Endothelial cell of hepatic sinusoid (primary cell): ENCODE measurements around the gene CATSPER1.

Experiments
- in situ Hi-C: cut with HindIII; loops from 2 replicates; pipeline ENCODE4 v1.10.0; 2017; ENCODE audit warnings: low sequenced_read_pairs

The CATSPER1 gene

DNA sequence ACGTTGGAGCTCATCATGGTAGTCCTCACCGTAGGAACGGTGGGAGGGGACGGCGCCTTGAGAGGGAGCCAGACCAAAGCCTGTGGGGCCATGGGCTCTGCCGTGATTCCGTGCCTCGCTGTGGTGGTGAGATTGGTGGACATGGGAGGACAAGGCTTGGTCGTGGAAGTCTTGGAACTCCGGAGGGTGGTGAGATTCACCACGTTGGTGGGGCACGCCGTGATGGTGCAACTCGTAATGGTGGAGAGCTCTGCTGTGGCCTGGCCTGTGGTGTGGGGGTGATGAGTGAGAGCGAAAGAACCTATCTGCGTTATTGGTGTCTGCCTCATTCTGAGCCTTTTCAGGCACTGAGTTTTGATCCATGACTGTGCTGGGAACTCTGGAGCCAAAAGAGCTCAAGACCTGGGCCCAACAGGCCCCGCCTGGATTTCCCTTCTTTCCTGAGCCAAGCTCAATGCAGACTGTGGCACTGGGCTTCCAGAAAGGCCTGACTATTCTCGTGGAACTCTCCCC, at the start of gene CATSPER1:
TSS of gene CATSPER1 (minus strand) at position 463 of the 513 bp plus-strand sequence. CDS start at position 363, 100 bp downstream.
- in situ Hi-C loops = no loop called here

DNA sequence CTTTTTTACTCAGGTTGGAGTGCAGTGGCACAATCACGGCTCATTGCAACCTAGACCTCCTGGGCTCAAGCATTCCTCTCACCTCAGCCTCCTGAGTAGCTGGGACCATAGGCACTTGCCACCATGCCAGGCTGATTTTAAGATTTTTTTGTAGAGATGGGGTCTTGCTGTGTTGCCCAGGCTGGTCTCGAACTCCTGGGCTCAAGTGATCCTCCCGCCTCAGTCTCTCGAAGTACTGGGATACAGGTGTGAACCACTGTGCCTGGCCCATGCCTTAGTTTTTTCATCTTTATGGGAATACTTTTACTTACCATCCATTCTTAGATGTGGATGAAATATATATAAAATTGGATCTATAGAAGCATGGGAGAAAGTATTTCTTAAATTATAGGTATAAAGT, 49.0 kb upstream of the CATSPER1 start:
- in situ Hi-C loops = no loop called here

DNA sequence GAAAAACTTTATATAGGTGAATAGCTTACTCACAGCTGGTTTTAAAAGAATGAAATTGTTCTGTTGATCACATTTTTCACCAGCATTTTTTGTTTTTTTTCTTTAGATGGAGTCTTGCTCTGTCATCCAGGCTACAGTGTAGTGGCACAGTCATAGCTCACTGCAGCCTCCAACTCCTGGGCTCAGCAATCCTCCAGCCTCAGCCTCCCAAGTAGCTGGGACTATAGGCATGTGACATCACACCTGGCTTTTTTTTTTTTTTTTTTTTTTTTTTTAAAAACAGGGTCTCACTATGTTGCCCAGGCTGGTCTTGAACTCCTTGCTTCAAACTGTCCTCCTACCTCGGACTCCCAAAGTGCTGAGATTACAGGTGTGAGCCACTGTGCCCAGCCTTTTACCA, 47.4 kb upstream of the CATSPER1 start:
- in situ Hi-C loops = no loop called here

DNA sequence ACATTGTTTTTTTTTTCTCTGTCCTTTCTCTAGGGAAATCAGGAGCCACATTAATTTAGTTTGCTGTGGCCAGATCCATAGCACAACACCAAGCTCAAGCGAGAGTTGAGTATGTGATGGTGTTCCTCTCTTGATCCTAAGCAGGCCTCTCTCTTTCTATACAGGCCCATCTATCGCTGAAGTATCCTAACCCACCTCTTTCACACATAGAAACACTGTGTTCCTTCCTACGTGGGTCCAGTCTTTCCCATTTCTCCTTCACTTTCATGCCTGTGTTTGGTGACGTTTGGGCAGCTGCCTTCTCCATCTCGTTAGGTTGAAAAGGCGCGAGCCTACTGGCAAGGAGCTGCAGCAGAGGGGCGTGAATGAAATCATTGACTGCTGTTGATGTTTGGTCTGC, 46.2 kb upstream of the CATSPER1 start:
- in situ Hi-C loops = no loop called here

DNA sequence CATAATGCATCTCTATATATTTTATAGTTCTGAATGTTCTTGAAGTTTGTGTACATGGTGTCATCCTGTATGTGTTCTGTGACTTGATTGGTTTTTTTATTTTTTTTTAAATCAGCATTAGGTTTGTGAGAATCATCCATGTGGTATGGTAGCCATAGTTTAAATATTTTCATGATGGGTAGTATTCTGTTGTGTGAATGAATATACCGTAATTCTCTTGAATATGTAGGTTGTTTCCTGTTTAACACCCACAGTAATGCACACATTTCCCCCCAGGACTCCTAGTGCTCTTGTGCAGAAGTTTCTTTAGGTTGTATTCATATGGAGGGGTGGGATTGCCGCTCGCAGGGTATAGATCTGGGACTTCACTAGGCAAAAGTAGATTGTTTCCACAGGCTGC, 45.8 kb upstream of the CATSPER1 start:
- in situ Hi-C loops = no loop called here

DNA sequence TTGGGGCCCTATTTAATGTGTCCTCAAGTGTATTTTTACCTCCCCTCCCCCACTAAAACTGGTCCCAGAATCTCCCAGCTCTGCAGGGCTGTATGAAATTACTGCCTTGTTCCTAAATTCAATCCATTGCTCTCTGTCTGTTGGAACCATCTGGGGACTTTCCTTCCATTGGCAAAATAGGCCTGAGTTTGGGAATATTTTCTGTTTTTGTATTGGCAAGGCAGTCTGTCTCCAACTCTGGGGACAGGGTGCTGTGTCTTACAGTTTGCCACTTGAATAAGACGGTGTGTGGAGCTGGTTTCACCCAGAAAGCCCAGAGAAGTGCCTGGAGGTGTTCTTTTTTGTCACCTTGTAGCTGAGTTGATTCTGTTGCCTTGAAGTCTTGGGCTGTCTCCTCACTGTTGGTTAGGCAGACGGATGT, 45.1 kb upstream of the CATSPER1 start:
- in situ Hi-C loops = no loop called here

DNA sequence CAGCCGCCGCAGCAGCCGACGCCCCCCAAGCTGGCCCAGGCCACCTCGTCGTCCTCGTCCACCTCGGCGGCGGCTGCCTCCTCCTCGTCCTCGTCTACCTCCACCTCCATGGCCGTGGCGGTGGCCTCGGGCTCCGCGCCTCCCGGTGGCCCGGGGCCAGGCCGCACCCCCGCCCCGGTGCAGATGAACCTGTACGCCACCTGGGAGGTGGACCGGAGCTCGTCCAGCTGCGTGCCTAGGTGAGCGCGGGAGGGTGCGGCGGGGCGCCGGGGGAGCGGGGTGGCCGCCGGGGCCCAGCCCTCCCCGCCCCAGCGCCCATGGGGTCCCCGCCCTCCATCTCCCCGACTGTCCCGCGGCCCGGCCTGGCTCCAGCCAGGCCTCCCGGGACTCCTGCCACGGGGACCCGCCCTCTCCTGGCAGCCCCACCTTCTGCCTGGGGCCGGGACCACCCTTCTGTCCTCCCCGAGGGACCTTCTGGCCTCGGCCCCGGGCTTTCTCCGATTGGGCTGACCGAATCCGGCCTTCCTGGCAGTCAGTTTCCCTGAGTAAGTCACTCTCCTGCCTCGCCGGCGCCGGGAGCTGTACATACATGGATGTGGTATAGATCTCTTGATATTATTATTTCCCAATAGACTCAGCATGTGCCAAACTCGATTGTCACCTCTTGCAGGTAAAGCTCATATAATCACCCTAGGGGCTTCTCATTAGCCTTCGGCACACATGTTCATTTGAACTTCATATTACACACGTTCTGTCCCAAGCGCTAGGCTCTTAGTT, 44.5 kb upstream of the CATSPER1 start:
- in situ Hi-C loops = no loop called here

DNA sequence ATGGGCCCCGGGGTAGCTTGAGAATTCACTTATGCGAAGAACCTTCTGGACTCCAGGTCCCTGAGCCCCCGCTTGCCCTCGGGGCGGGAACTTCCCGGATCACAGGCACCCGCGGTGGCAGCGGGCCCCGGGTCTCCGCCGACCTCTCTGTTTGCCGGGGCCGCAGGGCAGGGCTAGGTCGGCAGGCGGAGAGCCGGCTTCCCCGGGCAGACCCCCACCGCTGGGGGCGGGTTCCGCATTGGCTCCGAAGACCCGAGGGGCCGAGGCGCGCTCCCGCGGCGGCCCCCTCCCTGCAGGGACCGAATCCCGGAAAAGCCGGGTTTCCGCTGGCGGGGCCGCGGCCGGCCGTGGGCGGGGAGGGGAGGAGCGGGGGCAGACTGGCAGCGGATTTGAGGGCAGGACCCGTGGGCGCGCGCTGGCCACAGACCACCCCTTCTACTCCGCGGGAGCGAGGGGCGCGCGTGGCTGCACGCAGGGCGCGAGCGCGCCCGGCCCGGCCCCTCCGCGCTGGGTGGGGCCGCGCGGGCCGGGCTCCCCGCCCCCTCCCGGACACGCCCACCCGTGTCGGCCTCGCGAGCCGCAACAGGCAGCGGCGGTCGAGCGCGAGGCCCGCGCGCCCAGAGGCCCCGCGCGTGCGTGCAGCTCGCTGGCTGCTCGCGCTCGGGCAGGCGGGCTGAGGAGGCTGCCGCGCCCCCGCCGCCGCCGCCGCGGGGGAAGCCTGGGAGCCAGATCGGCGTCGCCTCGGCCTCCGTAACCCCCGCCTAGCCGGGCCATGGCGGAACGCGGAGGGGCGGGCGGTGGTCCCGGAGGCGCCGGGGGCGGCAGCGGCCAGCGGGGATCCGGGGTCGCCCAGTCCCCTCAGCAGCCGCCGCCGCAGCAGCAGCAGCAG, 43.7 kb upstream of the CATSPER1 start, which contains the start of gene PACS1:
TSS of gene PACS1 (plus strand) at position 558 of the 889 bp plus-strand sequence. CDS start at position 773, 215 bp downstream.
- in situ Hi-C loops = no loop called here

DNA sequence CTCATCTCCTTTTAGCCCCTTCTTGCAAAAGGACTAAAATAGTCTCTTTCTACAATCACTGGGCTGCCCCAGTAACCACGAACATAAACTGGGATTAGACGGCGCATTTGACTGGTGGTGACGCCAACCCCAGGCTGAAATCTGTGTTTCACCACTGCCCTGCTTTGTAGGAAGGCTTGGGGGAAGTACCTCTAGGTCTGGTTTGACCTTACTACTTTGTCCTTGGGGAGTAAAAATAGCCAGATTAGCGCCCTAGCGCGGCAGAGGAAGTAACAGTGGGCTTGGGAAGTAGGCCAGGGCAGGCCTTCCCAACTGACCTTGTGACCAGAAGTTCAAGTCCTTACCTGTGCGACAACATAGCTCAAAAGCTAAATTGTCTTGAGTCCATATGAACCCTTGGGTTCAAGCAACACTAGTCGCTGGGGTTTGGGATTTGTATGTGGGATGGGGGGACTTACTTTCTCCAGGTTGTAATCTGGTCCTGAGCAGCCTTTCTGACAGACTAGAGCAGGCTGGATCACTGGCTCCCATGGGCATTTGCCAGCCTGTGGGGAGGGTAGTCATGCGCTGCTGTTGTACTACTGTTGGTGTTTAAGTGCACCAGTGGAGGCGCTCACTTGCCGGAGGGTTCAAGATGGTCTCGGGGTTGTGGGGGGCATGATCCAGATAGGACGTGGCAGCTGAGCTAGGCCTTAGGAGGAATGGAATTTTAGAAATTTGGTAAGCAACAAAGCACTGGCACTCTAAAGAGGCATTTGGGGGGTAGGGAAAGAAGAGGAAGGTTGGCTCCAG, 42.8 kb upstream of the CATSPER1 start:
- in situ Hi-C loops = no loop called here

DNA sequence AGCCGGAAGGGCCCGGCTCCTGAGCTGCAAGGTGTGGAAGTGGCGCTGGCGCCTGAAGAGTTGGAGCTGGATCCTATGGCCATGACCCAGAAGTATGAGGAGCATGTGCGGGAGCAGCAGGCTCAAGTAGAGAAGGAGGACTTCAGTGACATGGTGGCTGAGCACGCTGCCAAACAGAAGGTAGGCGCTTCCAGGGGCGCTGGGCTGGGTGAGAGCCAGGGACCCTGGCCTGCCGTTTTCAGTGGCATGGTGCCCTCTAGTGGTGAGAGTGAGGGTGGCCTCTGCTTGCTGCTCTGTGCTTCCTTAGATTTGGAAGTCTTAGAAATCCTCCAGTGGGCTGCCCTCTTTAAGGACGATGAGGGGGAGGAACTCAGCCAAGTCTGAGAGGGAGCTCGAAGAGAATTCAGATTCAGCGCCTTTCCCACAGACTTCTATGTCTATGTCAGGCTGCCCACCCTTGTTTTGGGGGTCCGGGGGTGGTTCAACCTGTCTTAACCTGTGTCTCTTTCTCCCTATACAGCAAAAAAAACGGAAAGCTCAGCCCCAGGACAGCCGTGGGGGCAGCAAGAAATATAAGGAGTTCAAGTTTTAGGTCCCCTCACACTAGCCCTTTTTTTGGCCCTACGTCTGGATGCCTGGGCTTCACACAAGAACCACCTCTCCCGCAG, 42.0 kb upstream of the CATSPER1 start:
- in situ Hi-C loops = no loop called here

DNA sequence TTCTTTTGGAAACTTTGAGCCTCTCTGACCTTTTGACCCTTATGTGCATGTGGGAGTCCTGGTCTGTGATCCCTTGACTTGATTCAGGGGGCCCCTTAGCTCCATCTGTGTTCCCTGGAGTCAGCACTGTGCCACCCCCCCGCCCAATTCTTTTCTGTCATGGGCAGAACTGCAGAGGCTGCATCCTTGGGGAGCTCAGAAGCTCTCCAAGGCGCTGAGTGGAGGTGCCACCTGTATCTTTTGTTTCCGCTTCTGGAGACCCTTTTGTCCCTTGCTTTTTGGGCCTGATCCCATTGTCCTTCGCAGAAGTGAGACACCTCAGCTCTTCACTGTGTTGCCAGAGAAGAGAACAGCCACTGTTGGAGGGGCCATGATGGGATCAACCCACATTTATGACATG, 41.4 kb upstream of the CATSPER1 start:
- in situ Hi-C loops = no loop called here

DNA sequence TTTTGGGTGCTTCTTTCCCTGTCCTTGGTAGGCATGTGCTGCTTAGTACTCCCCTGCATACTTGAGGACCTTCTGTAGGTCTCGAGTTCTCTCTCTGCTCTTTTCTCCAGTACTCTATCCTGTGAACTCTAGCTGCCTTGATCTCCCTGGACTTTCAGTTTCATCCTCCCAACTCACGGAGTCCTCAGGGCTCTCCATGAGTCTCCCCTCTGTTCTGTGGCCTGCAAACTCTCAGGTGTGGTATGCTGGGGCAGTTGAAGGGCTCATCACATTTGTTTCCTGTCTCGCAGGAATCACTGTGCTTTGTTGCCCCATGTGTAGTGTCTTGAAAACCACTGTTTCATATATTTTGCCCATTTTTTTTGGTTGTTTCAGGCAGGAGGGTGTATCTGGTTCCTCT, 40.5 kb upstream of the CATSPER1 start:
- in situ Hi-C loops = no loop called here

DNA sequence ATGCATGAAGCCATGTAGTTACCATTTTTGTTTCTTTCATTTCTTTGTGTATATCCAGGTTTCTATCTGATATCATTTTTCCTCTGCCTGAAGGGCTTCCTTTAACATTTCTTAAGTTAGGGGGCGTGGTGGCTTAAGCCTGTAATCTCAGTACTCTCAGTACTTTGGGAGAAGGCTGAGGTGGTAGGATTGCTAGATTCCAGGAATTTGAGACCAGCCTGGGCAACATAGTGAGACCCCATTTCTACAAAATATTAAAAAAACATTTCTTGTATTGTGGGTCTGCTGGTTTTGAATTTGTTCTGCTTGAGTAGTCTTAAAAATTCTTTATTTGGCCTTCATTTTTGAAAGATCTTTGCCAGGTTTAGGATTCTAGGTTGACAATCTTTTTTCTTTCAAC, 38.3 kb upstream of the CATSPER1 start:
- in situ Hi-C loops = no loop called here

DNA sequence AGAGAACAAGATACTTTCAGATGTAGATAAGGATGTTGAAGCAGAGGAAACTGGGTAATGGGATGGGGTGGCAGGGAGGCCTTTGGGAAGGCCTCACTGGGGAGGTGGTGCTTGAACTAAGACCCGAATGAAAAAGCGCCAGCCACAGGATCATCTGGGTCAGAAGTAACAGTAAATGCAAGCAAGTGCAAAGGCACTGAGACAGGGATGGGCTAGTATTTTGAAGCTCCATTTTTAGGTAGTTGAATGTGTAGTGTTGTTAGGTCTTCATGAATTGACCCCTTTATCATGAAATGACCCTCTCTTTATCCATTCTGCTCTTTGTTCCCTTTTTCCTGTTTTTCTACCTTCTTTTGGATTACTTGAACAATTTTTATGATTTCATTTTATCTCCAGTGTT, 37.6 kb upstream of the CATSPER1 start:
- in situ Hi-C loops = no loop called here

DNA sequence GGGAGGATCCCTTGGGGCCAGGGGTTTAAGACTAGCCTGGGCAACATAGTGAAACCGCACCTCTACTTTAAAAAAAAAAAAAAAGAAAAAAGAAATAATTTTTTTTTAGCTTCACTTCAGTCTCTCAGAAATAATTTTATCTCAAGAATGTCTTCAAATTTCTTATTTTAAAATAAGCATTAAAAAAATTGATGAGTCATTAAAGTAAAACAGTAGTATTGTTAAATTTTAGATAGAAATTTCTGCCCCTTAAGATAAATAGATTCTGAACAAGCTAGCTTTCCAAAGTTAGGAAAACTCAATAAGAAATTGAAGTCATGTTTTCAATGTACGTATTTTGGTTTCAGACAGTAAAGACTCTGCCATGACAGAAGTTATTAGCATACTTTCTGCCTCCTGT, 36.1 kb upstream of the CATSPER1 start:
- in situ Hi-C loops = no loop called here

DNA sequence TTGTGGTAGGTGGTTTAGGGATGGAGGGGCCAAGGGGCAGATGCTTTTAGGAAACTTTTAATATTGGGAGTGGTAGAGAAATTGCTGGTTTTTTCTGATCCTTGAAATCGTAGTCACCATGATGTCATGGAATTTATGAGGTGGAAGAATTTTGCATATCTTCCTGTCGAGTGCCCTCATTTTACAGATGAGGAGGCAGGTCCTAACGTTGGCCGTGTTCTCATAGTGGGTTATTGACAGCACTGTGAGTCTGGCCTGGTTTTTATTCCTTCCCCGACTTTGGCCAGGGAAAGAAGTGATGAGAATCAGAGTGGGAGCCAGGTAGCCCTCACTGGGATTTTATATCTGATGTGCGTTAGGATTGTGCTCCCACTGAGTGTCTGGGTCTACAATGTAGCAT, 35.0 kb upstream of the CATSPER1 start:
- in situ Hi-C loops = no loop called here

DNA sequence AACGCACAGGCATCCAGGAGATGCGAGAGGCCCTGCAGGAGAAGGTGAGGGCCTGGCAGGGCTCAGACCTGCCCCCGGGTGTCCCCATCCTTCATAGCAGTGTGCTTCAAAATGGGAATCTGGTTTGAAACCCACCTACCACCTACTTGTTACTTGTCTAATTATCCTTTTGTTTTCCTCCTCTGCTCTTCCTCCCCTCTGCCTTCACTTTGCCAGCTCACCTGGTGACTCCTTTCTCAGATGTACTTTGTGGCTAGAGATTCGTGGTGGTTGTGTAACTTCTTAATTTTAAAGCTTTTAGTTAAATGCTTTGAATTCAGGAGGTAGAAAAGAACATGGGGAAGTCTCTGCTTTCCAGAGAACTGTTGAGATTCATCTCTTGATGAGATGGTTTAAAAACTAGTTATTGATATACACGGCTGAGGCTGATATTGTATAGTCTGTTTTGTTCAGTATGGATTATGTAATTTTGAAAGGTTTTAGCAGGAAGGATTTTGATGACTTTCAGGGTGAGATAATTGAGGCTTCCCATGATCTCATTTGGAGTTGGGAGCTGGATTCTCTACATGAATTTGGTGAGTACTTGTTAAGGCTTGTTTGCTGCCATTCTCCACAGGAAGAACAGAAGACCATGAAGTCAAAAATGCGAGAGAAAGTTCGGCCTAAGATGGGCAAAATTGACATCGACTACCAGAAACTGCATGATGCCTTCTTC, 33.8 kb upstream of the CATSPER1 start:
- in situ Hi-C loops = no loop called here

DNA sequence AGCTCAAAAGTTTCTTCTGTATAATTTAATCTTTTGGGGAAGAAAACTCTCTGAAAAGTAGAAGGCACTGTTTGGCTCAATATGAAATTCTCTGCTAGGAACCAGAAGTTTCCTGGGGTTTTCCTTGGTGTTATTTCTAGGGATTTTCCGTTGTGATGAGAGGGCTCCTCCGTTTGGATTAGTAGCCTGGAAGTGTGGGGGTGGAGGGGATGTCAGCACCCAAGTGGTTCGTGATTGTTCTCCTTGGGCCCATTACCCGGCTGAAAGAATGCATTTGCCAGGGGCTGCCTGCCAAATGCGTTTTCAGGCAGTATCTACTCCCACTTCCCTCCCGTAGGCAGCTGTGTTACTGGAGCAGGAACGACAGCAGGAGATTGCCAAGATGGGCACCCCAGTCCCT, 30.2 kb upstream of the CATSPER1 start:
- in situ Hi-C loops = no loop called here

DNA sequence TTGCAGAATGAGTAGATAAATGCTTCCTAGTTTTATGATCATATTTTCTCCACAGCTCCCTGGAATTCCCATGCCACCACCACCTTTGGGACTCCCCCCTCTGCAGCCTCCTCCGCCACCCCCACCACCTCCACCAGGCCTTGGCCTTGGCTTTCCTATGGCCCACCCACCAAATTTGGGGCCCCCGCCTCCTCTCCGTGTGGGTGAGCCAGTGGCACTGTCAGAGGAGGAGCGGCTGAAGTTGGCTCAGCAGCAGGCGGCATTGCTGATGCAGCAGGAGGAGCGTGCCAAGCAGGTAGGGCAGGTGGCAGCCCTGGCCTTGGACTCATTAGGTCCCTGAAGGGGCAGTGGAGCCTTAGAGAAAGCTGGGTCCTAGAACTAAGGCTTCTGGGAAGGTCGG, 28.7 kb upstream of the CATSPER1 start:
- in situ Hi-C loops = no loop called here

DNA sequence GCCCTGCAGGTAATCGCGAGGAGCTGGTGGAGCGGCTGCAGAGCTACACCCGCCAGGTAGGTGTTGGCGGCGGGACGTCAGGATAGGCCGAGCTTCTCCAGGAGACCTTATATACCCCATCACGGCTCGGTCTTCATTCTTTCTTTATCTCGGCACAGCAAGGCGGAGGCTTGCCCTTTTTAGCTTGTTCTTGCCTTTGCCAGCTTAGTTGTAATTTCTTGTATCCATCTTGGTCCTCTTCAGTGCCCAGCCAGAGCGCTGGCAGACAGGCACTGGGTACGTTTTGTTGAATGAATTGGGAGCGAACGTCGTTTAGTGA, 26.3 kb upstream of the CATSPER1 start:
- in situ Hi-C loops = no loop called here
